ENCODE data around the gene LSM2. TPM values are rescaled to one million over a fixed set of nuclear protein-coding genes. Genes with fewer than 3 reads are reported as not detected.

The LSM2 gene
- total and polyA plus RNA-seq, 9 of the 15 experiments (the other 6 are each of a cell fraction or from before 2014, with no cell fraction given) = 154 to 407 (median 223) TPM

DNA sequence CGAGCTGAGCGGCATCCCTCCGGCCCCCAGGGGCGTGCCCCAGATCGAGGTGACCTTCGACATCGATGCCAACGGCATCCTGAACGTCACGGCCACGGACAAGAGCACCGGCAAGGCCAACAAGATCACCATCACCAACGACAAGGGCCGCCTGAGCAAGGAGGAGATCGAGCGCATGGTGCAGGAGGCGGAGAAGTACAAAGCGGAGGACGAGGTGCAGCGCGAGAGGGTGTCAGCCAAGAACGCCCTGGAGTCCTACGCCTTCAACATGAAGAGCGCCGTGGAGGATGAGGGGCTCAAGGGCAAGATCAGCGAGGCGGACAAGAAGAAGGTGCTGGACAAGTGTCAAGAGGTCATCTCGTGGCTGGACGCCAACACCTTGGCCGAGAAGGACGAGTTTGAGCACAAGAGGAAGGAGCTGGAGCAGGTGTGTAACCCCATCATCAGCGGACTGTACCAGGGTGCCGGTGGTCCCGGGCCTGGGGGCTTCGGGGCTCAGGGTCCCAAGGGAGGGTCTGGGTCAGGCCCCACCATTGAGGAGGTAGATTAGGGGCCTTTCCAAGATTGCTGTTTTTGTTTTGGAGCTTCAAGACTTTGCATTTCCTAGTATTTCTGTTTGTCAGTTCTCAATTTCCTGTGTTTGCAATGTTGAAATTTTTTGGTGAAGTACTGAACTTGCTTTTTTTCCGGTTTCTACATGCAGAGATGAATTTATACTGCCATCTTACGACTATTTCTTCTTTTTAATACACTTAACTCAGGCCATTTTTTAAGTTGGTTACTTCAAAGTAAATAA is 10.6 kb upstream of the LSM2 start (continued):
- TF ChIP-seq, protein P1, sequence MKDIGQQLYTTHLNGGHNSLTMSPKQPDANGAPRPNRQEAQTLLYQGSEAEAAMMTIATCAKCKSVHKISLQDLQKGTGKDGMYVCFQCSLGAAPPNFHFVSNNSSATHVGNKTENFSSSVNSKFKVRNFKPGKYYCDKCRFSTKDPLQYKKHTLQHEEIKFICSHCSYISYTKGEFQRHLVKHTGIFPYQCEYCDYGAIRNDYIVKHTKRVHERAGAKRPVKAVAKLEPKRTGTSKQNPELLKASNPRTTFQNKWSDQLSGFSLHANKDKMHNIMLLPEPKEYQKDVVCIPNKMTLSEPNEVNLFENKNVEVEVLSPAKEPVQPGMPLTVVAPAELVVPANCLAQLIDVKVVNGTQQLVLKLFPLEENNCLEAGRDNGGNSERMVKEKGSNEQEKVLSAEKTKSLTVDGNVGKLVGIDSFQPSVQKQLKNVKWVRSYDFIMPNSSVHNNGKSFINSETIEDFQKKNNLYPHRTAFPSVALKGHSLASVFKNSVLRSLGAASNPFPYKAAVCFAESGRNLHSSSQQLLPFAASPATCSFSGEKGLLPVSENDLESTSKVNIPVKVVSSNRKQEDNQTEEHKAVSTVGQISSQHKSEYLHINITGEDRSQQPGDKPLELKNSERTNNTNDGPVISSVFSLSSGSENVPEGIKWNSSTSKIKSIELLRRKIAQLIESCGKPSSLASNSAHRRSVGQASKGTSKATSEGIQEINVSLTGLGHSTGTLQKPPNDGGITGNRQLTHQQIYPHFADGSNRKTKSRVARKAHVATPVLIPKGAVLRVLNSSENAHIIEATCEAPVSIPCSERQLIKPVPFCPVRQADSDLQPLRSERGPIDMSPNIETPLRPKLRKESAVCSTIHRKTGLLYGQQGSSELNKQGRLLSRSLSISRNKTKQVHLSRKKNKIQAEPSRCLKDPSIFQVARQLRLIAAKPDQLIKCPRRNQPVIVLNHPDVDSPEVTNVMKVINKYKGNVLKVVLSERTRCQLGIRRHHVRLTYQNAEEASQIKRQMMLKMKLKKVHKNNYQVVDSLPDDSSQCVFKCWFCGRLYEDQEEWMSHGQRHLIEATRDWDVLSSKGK (CRISPR knock-in tag; IDR thresholded peaks at IDR 0.05) = 0 out of 2 replicates have a peak, but pooled peaks have one; percentile 54
- TF ChIP-seq ETV1 (tag; conservative IDR thresholded peaks at IDR 0.05; ENCODE audit: low read depth) = 0 out of 2 replicates have a peak, but pooled peaks have one; percentile 19

DNA sequence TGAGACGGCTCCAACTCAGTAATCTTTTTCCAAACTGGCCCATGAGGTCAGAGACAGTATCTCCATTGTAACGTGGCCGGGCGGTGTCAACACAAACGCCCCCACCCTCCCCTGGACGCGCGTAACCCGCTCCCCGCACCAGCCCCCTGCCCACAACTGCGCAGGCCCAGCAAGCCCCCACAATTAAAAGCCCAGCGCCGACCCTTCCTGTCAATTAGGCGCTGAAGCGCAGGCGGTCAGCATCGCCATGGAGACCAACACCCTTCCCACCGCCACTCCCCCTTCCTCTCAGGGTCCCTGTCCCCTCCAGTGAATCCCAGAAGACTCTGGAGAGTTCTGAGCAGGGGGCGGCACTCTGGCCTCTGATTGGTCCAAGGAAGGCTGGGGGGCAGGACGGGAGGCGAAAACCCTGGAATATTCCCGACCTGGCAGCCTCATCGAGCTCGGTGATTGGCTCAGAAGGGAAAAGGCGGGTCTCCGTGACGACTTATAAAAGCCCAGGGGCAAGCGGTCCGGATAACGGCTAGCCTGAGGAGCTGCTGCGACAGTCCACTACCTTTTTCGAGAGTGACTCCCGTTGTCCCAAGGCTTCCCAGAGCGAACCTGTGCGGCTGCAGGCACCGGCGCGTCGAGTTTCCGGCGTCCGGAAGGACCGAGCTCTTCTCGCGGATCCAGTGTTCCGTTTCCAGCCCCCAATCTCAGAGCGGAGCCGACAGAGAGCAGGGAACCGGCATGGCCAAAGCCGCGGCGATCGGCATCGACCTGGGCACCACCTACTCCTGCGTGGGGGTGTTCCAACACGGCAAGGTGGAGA is 8.5 kb upstream of the LSM2 start, which contains the start of the genes HSPA1A and HSPA1L:
Gene HSPA1A (plus strand): TSS at position 519 of the 814 bp plus-strand sequence. CDS start 214 bp downstream, at position 733.
Gene HSPA1L (minus strand): TSS at position 259 of the 814 bp plus-strand sequence. CDS start 3,311 bp downstream, outside the sequence.
- H2AFZ ChIP-seq (ENCODE audit: low read depth, low read length) = peak within 1 kb of the TSS; percentile 82
- TF ChIP-seq, protein P2, sequence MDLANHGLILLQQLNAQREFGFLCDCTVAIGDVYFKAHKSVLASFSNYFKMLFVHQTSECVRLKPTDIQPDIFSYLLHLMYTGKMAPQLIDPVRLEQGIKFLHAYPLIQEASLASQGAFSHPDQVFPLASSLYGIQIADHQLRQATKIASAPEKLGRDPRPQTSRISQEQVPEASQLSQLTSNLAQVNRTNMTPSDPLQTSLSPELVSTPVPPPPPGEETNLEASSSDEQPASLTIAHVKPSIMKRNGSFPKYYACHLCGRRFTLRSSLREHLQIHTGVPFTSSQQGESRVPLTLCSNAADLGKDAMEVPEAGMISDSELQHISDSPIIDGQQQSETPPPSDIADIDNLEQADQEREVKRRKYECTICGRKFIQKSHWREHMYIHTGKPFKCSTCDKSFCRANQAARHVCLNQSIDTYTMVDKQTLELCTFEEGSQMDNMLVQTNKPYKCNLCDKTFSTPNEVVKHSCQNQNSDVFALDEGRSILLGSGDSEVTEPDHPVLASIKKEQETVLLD (IDR thresholded peaks at IDR 0.05) = peak; percentile 27; the same call in 1 of the 2 replicates
- TF ChIP-seq CBFA2T3 (IDR thresholded peaks at IDR 0.05) (no peak), BRF1 (IDR thresholded peaks at IDR 0.05; ENCODE audit: borderline replicate concordance, extremely low read depth, insufficient read length) (no peak), HNRNPLL (IDR thresholded peaks at IDR 0.05; ENCODE audit: low read depth, low read length, poor library complexity, severe bottlenecking) (peak; percentile 32), RBBP5 (IDR thresholded peaks at IDR 0.05; ENCODE audit: borderline replicate concordance, insufficient read depth, low read length, poor library complexity, severe bottlenecking) (peak; percentile 62), ZBTB17 (CRISPR knock-in tag; IDR thresholded peaks at IDR 0.05) (peak; percentile 87)
- TF ChIP-seq, protein P3, sequence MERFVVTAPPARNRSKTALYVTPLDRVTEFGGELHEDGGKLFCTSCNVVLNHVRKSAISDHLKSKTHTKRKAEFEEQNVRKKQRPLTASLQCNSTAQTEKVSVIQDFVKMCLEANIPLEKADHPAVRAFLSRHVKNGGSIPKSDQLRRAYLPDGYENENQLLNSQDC (CRISPR knock-in tag; IDR thresholded peaks at IDR 0.05) = peak; percentile 97
- TF ChIP-seq, protein P4, sequence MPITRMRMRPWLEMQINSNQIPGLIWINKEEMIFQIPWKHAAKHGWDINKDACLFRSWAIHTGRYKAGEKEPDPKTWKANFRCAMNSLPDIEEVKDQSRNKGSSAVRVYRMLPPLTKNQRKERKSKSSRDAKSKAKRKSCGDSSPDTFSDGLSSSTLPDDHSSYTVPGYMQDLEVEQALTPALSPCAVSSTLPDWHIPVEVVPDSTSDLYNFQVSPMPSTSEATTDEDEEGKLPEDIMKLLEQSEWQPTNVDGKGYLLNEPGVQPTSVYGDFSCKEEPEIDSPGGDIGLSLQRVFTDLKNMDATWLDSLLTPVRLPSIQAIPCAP (CRISPR knock-in tag; IDR thresholded peaks at IDR 0.05; ENCODE audit: borderline replicate concordance) = peak; percentile 73; the same call in 1 of the 2 replicates

More for the DNA sequence above, 8.5 kb upstream of the LSM2 start, which contains the start of the genes HSPA1A and HSPA1L:
- Histone ChIP-seq H3K27me3 (ENCODE audit: control insufficient read depth in 2 of 2, insufficient read depth in 2 of 2, low read length in 2 of 2) (no peaks in the 10 kb centered on the region), H3K36me3 (ENCODE audit: control insufficient read depth, insufficient read depth, low read length) (peaks cover 23% of the 10 kb centered on the region), H3K9me1 (ENCODE audit: control insufficient read depth, insufficient read depth, low read length) (no peaks in the 10 kb centered on the region), H3K27ac (ENCODE audit: extremely low read depth, low read depth, low read length) (peak within 1 kb of the TSS; percentile 97), H3K9ac (ENCODE audit: insufficient read depth in 1 of 2, low read depth in 2 of 2, low read length in 2 of 2) (peak within 1 kb of the TSS; percentile 78 to 88), H3K4me1 (replicated peaks in 1 of 2; ENCODE audit: control insufficient read depth in 2 of 2, insufficient read depth in 2 of 2, low read length in 2 of 2) (peaks cover 29 to 37% of the 10 kb centered on the region in 2 experiments), H3K4me3 (peak within 1 kb of the TSS; percentile 54), H3K79me2 (ENCODE audit: control insufficient read depth, insufficient read depth, low read length) (peaks cover 44% of the 10 kb centered on the region), H3K4me2 (ENCODE audit: insufficient read depth, low read length) (peak within 1 kb of the TSS; percentile 97), H3K9me3 (replicated peaks; ENCODE audit: control insufficient read depth, insufficient read depth, low read depth, low read length) (no peaks in the 10 kb centered on the region), H4K20me1 (replicated peaks; ENCODE audit: control insufficient read depth, insufficient read depth, low read length) (peaks cover 16% of the 10 kb centered on the region)
- ATAC-seq = peak; percentile 73
- under 1% methylated on average over 56 of the region's 56 CpGs for WGBS (ENCODE audit: insufficient coverage, low coverage, missing lambda C conversion rate)
- intact Hi-C loops (cut with micrococcal nuclease) = loop anchor here (2.0 kb wide), 1 partner anchor 20 kb away; the partner anchor contains the start of gene VARS1
- POLR2A ChIA-PET = interaction anchor here (0.6 to 4.5 kb wide), 33 partner anchors 9 to 1152 kb away, joined by 3 to 93 read pairs (median 4); partner anchors contain the start of genes ABHD16A, C6orf47, DDAH2 and GPANK1
- in situ Hi-C loops (cut with MboI) = no loop called here
- no TSS peak for BruUV-seq (replicated peaks)
- peak; percentile 97 to 100 (median 98) for DNase-seq (ENCODE audit: extremely low read depth in 1 of 4, low spot score in 3 of 4)
- CTCF ChIA-PET (ENCODE audit: low intra/inter-chr PET ratio) = no interaction called here
- FAIRE-seq = peak; percentile 90
